Natural killer cell (primary cell): ENCODE data around the gene CCDC12. TPM values are rescaled to one million over a fixed set of nuclear protein-coding genes. Genes with fewer than 3 reads are reported as not detected.

Source experiments
- ATAC-seq, 3 donors: fragments of 150-1000 bp in 2 of 3; fragments of 200-7000 bp in 1 of 3; cut with Tn5 transposase; 1 replicate in 1 of 3; 2 replicates in 2 of 3; pipeline ENCODE4 v1.10.0; 2021; ENCODE audit warnings: mild to moderate bottlenecking in 2 of 3, moderate library complexity in 2 of 3
- DNase-seq, 2 donors: peaks; one replicate each; pipeline versions ENCODE4 v3.0.0 to v3.0.0-alpha.2; 2013 to 2021; ENCODE audit warnings: mixed read lengths in 1 of 2
- H3K27ac ChIP-seq: one replicate; pipeline ENCODE4 v1.5.1; 2013; ENCODE audit warnings: mild to moderate bottlenecking, low read length
- H3K27me3 ChIP-seq: one replicate; pipeline ENCODE4 v1.6.1; 2013; ENCODE audit warnings: low read length; ENCODE audit not compliant: control insufficient read depth, insufficient read depth
- H3K36me3 ChIP-seq: one replicate; pipeline ENCODE4 v1.6.1; 2013; ENCODE audit warnings: low read length; ENCODE audit not compliant: control insufficient read depth, insufficient read depth
- H3K4me1 ChIP-seq: one replicate; pipeline ENCODE4 v1.6.1; 2013; ENCODE audit warnings: low read length; ENCODE audit not compliant: control insufficient read depth, insufficient read depth
- H3K4me3 ChIP-seq: one replicate; pipeline ENCODE4 v1.5.1; 2013; ENCODE audit warnings: low read length
- H3K9me3 ChIP-seq: one replicate; pipeline ENCODE4 v1.6.1; 2013; ENCODE audit warnings: low read length; ENCODE audit not compliant: control insufficient read depth, insufficient read depth
- H3K27ac Mint-ChIP-seq, 2 donors: one replicate each; pipeline ENCODE4 v1.8.0; 2022; ENCODE audit warnings: mild to moderate bottlenecking in 2 of 2, mixed read lengths in 2 of 2, moderate library complexity in 1 of 2
- H3K27me3 Mint-ChIP-seq, 2 donors: one replicate each; pipeline ENCODE4 v1.8.0; 2022; ENCODE audit warnings: low read depth in 2 of 2, mixed read lengths in 2 of 2
- H3K36me3 Mint-ChIP-seq: one replicate; pipeline ENCODE4 v1.8.0; 2022; ENCODE audit warnings: mixed read lengths
- H3K4me1 Mint-ChIP-seq, 2 donors: one replicate each; pipeline ENCODE4 v1.8.0; 2022; ENCODE audit warnings: mixed read lengths in 2 of 2
- H3K4me3 Mint-ChIP-seq: one replicate; pipeline ENCODE4 v1.8.0; 2022; ENCODE audit warnings: mild to moderate bottlenecking, moderate library complexity, mixed read lengths
- H3K9me3 Mint-ChIP-seq, 2 donors: one replicate each; pipeline ENCODE4 v1.8.0; 2022; ENCODE audit warnings: mixed read lengths in 2 of 2
- CTCF ChIP-seq: fragments of 200-600 bp; IDR thresholded peaks from one replicate; pipeline ENCODE4 v1.8.0; 2022; ENCODE audit warnings: antibody characterized with exemption
- WGBS: methylation state at CpG from one replicate; pipeline ENCODE4 v1.1.7; 2013; ENCODE audit warnings: missing lambda C conversion rate; ENCODE audit not compliant: insufficient coverage; 5-methylcytosine and 5-hydroxymethylcytosine counted together
- intact Hi-C: fragments of 100-400 bp; cut with micrococcal nuclease; formaldehyde crosslinking; loops from one replicate; pipeline ENCODE4 v1.14.2; 2022
- total RNA-seq, 4 donors: library from RNA; stranded (reverse); fragments of 120-200 nt in 1 of 4; gene quantifications; one replicate each; pipeline versions ENCODE4 v1.2.3 to v1.2.4, GENCODE V29; 2013 to 2022

CCDC12 gene
- total RNA-seq, 3 donors from 2014 or later (not counting 1 experiment from before 2014, with no cell fraction given), result 104 to 114 (median 111) TPM

- peaks cover 85% of the 10 kb centered on the region for H3K4me1 ChIP-seq
- peaks cover 39% of the 10 kb centered on the region for H3K36me3 ChIP-seq
- no peak for TF ChIP-seq CTCF
- ATAC-seq, result no peak
- Mint-ChIP-seq H3K36me3 (peaks cover 13% of the 10 kb centered on the region), H3K4me3 (no peak overlapping the region), H3K9me3 (no peaks in the 10 kb centered on the region), H3K4me1 (peaks cover 64 to 66% of the 10 kb centered on the region in 2 donors), H3K27me3 (no peaks in the 10 kb centered on the region), H3K27ac (peak overlapping the region; percentile 38 to 50)
- H3K27ac ChIP-seq, result no peak overlapping the region
- intact Hi-C loops, result no loop called here
- no peaks in the 10 kb centered on the region for H3K27me3 ChIP-seq
- no peak overlapping the region for H3K4me3 ChIP-seq
- no peaks in the 10 kb centered on the region for H3K9me3 ChIP-seq
- WGBS, result 86% methylated on average over 7 of the region's 7 CpGs
- no peak for DNase-seq
These were observed 40.5 kb downstream of the CCDC12 start for GRCh38 chr3:46935989-46936558.

- Mint-ChIP-seq H3K4me3 (no peak overlapping the region), H3K36me3 (peaks cover 13% of the 10 kb centered on the region), H3K9me3 (no peaks in the 10 kb centered on the region), H3K4me1 (peaks cover 66 to 68% of the 10 kb centered on the region in 2 donors), H3K27ac (peak overlapping the region in 1 of 2 donors; percentile 29), H3K27me3 (no peaks in the 10 kb centered on the region)
- Histone ChIP-seq H3K9me3 (no peaks in the 10 kb centered on the region), H3K4me3 (no peak overlapping the region), H3K36me3 (peaks cover 31% of the 10 kb centered on the region), H3K27ac (no peak overlapping the region), H3K4me1 (peaks cover 85% of the 10 kb centered on the region), H3K27me3 (no peaks in the 10 kb centered on the region)
- ATAC-seq (no peak), DNase-seq (no peak)
- no peak for TF ChIP-seq CTCF
- intact Hi-C loops, result no loop called here
- WGBS, result 95% methylated on average over 5 of the region's 7 CpGs
These were observed 41.2 kb downstream of the CCDC12 start for GRCh38 chr3:46935168-46935858.

- Mint-ChIP-seq H3K27ac (no peak overlapping the region), H3K9me3 (no peaks in the 10 kb centered on the region), H3K27me3 (no peaks in the 10 kb centered on the region), H3K36me3 (peaks cover 13% of the 10 kb centered on the region), H3K4me3 (no peak overlapping the region), H3K4me1 (peaks cover 63 to 65% of the 10 kb centered on the region in 2 donors)
- intact Hi-C loops, result no loop called here
- Histone ChIP-seq H3K36me3 (peaks cover 26% of the 10 kb centered on the region), H3K27ac (no peak overlapping the region), H3K27me3 (no peaks in the 10 kb centered on the region), H3K4me1 (peaks cover 85% of the 10 kb centered on the region), H3K9me3 (peaks cover under 1% of the 10 kb centered on the region), H3K4me3 (no peak overlapping the region)
- 92% methylated on average over 8 of the region's 8 CpGs for WGBS
- ATAC-seq (no peak), DNase-seq (no peak)
- no peak for TF ChIP-seq CTCF
These were observed 41.9 kb downstream of the CCDC12 start for GRCh38 chr3:46934498-46935167.
